Neuronal stem cell (in vitro differentiated cells): Measurements from ENCODE around the gene AMMECR1.

Experiments used
- DNase-seq: peaks from one replicate; pipeline ENCODE4 v3.0.0-alpha.2; 2013; ENCODE audit warnings: low spot score
- H2AFZ ChIP-seq: one replicate; pipeline ENCODE4 v1.6.1; 2013; ENCODE audit warnings: mild to moderate bottlenecking, low read length, inconsistent platforms
- H2AK5ac ChIP-seq: 2 replicates; pipeline ENCODE4 v1.6.1; 2013; ENCODE audit warnings: low read depth, mild to moderate bottlenecking, inconsistent platforms, low read length, moderate library complexity, mixed read lengths
- H2BK120ac ChIP-seq: 2 replicates; pipeline ENCODE4 v1.6.1; 2013; ENCODE audit warnings: low read depth, mild to moderate bottlenecking, inconsistent platforms, low read length, moderate library complexity, mixed read lengths
- H2BK12ac ChIP-seq: one replicate; pipeline ENCODE4 v1.6.1; 2013; ENCODE audit warnings: low read length, inconsistent platforms
- H2BK15ac ChIP-seq: 2 replicates; pipeline ENCODE4 v1.6.1; 2013; ENCODE audit warnings: mild to moderate bottlenecking, low read length, inconsistent platforms, mixed read lengths
- H2BK5ac ChIP-seq: one replicate; pipeline ENCODE4 v1.6.1; 2013; ENCODE audit warnings: inconsistent platforms, mild to moderate bottlenecking, low read length, moderate library complexity
- H3K14ac ChIP-seq: one replicate; pipeline ENCODE4 v1.6.1; 2013; ENCODE audit warnings: low read length, inconsistent platforms
- H3K18ac ChIP-seq: 2 replicates; pipeline ENCODE4 v1.6.1; 2013; ENCODE audit warnings: low read length, inconsistent platforms
- H3K23ac ChIP-seq: 2 replicates; pipeline ENCODE4 v1.6.1; 2013; ENCODE audit warnings: low read depth, mild to moderate bottlenecking, mixed read lengths, low read length, inconsistent platforms; ENCODE audit not compliant: poor library complexity
- H3K27ac ChIP-seq: replicated peaks from 3 replicates; pipeline ENCODE4 v1.5.1; 2013; ENCODE audit warnings: low read length, inconsistent platforms
- H3K27me3 ChIP-seq, 3 experiments: 2 replicates each; pipeline ENCODE4 v1.6.1; 2013; ENCODE audit warnings: low read length in 3 of 3, mild to moderate bottlenecking in 2 of 3, inconsistent platforms in 1 of 3, low read depth in 1 of 3, mixed read lengths in 1 of 3, moderate library complexity in 1 of 3; ENCODE audit not compliant: control insufficient read depth in 3 of 3, insufficient read depth in 3 of 3
- H3K36me3 ChIP-seq, 2 donors: replicated peaks in 1 of 2; 2 replicates each; pipeline ENCODE4 v1.6.1; 2013; ENCODE audit warnings: low read length in 2 of 2; ENCODE audit not compliant: control insufficient read depth in 2 of 2, insufficient read depth in 2 of 2
- H3K4ac ChIP-seq: 2 replicates; pipeline ENCODE4 v1.6.1; 2013; ENCODE audit warnings: inconsistent platforms, mild to moderate bottlenecking, low read length, moderate library complexity
- H3K4me1 ChIP-seq, 2 donors: 1 replicate in 1 of 2; 2 replicates in 1 of 2; pipeline ENCODE4 v1.6.1; 2013; ENCODE audit warnings: low read length in 2 of 2, low read depth in 1 of 2; ENCODE audit not compliant: control insufficient read depth in 2 of 2, insufficient read depth in 1 of 2
- H3K4me2 ChIP-seq: one replicate; pipeline ENCODE4 v1.6.1; 2013; ENCODE audit warnings: mild to moderate bottlenecking, low read length, inconsistent platforms; ENCODE audit not compliant: insufficient read depth, poor library complexity, severe bottlenecking
- H3K4me3 ChIP-seq, 2 donors: 2 replicates each; pipeline ENCODE4 v1.5.1; 2013; ENCODE audit warnings: low read length in 2 of 2, mild to moderate bottlenecking in 2 of 2, inconsistent platforms in 1 of 2, moderate library complexity in 1 of 2
- H3K79me1 ChIP-seq: one replicate; pipeline ENCODE4 v1.6.1; 2013; ENCODE audit warnings: low read depth, mild to moderate bottlenecking, inconsistent platforms, low read length, moderate library complexity
- H3K9ac ChIP-seq: one replicate; pipeline ENCODE4 v1.6.1; 2013; ENCODE audit warnings: mild to moderate bottlenecking, low read depth, low read length, inconsistent platforms; ENCODE audit not compliant: poor library complexity
- H3K9me3 ChIP-seq, 2 donors: replicated peaks in 1 of 2; 2 replicates each; pipeline versions ENCODE3 to v1.6.1; 2013; ENCODE audit warnings: low read length in 2 of 2, mild to moderate bottlenecking in 2 of 2, inconsistent platforms in 1 of 2, low read depth in 1 of 2, mixed read lengths in 1 of 2, moderate library complexity in 1 of 2; ENCODE audit not compliant: control insufficient read depth in 2 of 2, insufficient read depth in 1 of 2
- H4K8ac ChIP-seq: one replicate; pipeline ENCODE4 v1.6.1; 2013; ENCODE audit warnings: low read depth, mild to moderate bottlenecking, inconsistent platforms, low read length, moderate library complexity
- H4K91ac ChIP-seq: one replicate; pipeline ENCODE4 v1.6.1; 2013; ENCODE audit warnings: low read length, low read depth, mild to moderate bottlenecking, inconsistent platforms; ENCODE audit not compliant: poor library complexity
- WGBS, 2 donors: extraction: QIAGEN DNeasy Blood & Tissue Kit; methylation state at CpG; one replicate each; pipeline ENCODE4 v1.1.7; 2013; ENCODE audit warnings: missing lambda C conversion rate in 2 of 2, mixed read lengths in 1 of 2; ENCODE audit not compliant: insufficient read length in 2 of 2, insufficient replicate concordance in 1 of 2; ENCODE audit errors: extremely low coverage in 2 of 2; 5-methylcytosine and 5-hydroxymethylcytosine counted together

The AMMECR1 gene

DNA sequence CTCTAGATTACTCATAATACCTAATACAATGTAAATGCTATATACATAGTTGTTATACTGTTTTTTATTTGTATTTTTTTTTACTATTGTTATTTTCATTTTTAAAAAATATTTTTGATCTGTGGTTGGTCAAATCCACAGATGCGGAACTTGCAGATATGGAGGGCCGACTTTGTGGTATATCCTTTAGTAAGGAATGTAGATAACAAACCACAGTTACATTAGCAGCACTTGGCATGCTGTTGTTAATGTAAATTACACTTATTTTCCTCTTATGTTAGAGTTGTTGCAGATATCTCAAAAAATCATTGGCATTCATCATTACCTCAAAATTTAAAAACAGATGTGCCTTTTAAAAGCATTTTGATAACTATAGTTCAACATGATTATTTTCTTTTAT, 164.0 kb downstream of the AMMECR1 start:
- no peak overlapping the region for H2BK12ac ChIP-seq
- H3K4ac ChIP-seq, result no peak overlapping the region
- H2AFZ ChIP-seq, result no peak overlapping the region
- H3K14ac ChIP-seq, result no peak overlapping the region
- no peak overlapping the region for H2AK5ac ChIP-seq
- no peak overlapping the region for H3K4me3 ChIP-seq
- no peak overlapping the region for H3K9ac ChIP-seq
- H3K36me3 ChIP-seq, result peaks cover 0 to 4% of the 10 kb centered on the region in 2 donors
- WGBS, 2 donors, result no CpG with 5 or more reads among the region's 2 CpGs
- H3K79me1 ChIP-seq, result no peaks in the 10 kb centered on the region
- H3K27me3 ChIP-seq, result no peaks in the 10 kb centered on the region
- H2BK120ac ChIP-seq, result no peak overlapping the region
- H4K91ac ChIP-seq, result no peak overlapping the region
- no peak overlapping the region for H3K27ac ChIP-seq
- no peak overlapping the region for H2BK5ac ChIP-seq
- H3K9me3 ChIP-seq, result no peaks in the 10 kb centered on the region
- no peak overlapping the region for H4K8ac ChIP-seq
- no peak overlapping the region for H3K23ac ChIP-seq
- H3K4me1 ChIP-seq, result no peaks in the 10 kb centered on the region
- H3K18ac ChIP-seq, result no peak overlapping the region
- no peak overlapping the region for H3K4me2 ChIP-seq
- DNase-seq, result no peak
- H2BK15ac ChIP-seq, result no peak overlapping the region

DNA sequence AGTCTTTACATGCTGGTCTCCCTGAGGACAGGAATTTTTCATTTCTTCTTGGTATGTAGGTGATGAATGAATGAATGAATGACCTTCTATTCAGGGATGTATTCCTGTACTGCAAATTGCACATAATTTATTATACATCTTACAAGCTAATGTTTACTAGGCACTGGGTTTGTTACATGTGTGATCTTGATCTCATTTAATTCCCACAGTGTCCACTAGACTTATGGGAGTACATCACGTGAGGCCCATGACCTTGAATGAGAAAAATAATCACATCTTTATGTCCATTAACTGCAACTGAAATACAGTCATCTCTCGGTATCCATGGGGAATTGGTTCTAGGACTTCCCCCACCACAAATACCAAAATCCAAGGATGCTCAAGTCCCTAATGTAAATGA, 164.6 kb downstream of the AMMECR1 start:
- no peak overlapping the region for H3K23ac ChIP-seq
- no peak overlapping the region for H3K9ac ChIP-seq
- H2BK12ac ChIP-seq, result no peak overlapping the region
- no peak overlapping the region for H3K4me2 ChIP-seq
- H2AFZ ChIP-seq, result no peak overlapping the region
- no peak overlapping the region for H2AK5ac ChIP-seq
- H3K9me3 ChIP-seq, result no peaks in the 10 kb centered on the region
- H3K4me1 ChIP-seq, result no peaks in the 10 kb centered on the region
- no peak for DNase-seq
- H4K91ac ChIP-seq, result no peak overlapping the region
- H2BK5ac ChIP-seq, result no peak overlapping the region
- H3K36me3 ChIP-seq, result peaks cover 0 to 4% of the 10 kb centered on the region in 2 donors
- no peak overlapping the region for H4K8ac ChIP-seq
- no peaks in the 10 kb centered on the region for H3K79me1 ChIP-seq
- no peaks in the 10 kb centered on the region for H3K27me3 ChIP-seq
- no peak overlapping the region for H3K18ac ChIP-seq
- no peak overlapping the region for H3K4ac ChIP-seq
- no peak overlapping the region for H3K4me3 ChIP-seq
- H2BK120ac ChIP-seq, result no peak overlapping the region
- H3K27ac ChIP-seq, result no peak overlapping the region
- WGBS, 2 donors, result no CpG with 5 or more reads among the region's 2 CpGs
- no peak overlapping the region for H2BK15ac ChIP-seq
- no peak overlapping the region for H3K14ac ChIP-seq

DNA sequence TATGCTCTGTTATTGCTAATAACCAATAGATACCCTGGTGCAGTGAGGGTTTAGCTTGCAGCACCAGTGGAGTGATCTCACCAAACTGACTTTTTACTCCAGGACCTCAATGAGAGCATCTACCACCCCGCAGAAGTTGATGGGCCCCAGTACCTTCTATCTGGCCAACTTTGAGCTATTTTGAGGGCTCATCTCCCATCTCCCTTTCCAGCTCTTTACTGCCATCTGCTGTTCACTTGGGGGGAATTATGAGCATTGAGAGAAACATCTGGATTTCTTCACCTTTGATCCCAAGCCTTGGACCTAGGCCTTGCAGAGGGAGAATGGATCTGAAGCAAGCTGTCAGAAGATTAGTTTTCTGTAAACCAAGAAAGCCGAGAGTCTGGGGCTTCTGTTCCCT, 171.4 kb downstream of the AMMECR1 start:
- H3K18ac ChIP-seq, result no peak overlapping the region
- H2AFZ ChIP-seq, result no peak overlapping the region
- peak; percentile 31 for DNase-seq
- no peak overlapping the region for H2BK120ac ChIP-seq
- H3K4me3 ChIP-seq, result no peak overlapping the region
- peaks cover 5 to 8% of the 10 kb centered on the region in 2 donors for H3K4me1 ChIP-seq
- no peak overlapping the region for H3K4ac ChIP-seq
- H4K8ac ChIP-seq, result no peak overlapping the region
- H3K4me2 ChIP-seq, result no peak overlapping the region
- peaks cover 0 to 7% of the 10 kb centered on the region in 2 donors for H3K36me3 ChIP-seq
- H3K9ac ChIP-seq, result no peak overlapping the region
- no peak overlapping the region for H4K91ac ChIP-seq
- no peak overlapping the region for H2AK5ac ChIP-seq
- no peak overlapping the region for H2BK12ac ChIP-seq
- no peak overlapping the region for H2BK5ac ChIP-seq
- no peaks in the 10 kb centered on the region for H3K27me3 ChIP-seq
- H2BK15ac ChIP-seq, result no peak overlapping the region
- H3K79me1 ChIP-seq, result no peaks in the 10 kb centered on the region
- H3K23ac ChIP-seq, result no peak overlapping the region
- WGBS, 2 donors, result no CpG with 5 or more reads among the region's 2 CpGs
- H3K9me3 ChIP-seq, result no peaks in the 10 kb centered on the region
- H3K14ac ChIP-seq, result no peak overlapping the region
- H3K27ac ChIP-seq, result no peak overlapping the region

DNA sequence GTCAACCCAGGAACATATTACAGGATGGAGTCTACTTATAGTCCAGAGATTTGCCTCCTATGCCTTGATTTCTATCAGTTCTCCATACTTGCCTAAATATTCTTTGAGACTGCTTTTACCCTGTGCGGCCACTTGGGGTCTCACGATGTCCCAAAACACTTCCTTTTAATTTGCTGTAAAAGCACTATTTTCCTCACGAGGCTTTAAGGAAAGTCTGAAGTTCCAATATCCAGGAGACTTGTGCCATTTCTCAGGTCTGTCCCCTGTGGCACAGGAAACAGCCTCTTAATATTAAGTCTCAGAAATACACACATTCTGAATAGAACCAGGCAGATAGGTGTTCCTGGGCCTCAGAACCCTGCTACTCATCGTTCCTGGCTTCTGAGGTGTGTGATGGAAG, 172.0 kb downstream of the AMMECR1 start:
- no peak overlapping the region for H2BK15ac ChIP-seq
- DNase-seq, result no peak
- H3K36me3 ChIP-seq, result peaks cover 0 to 7% of the 10 kb centered on the region in 2 donors
- H3K9me3 ChIP-seq, result no peaks in the 10 kb centered on the region
- no peak overlapping the region for H2BK5ac ChIP-seq
- no peak overlapping the region for H2AFZ ChIP-seq
- no peaks in the 10 kb centered on the region for H3K27me3 ChIP-seq
- no peak overlapping the region for H3K18ac ChIP-seq
- WGBS, 2 donors, result no CpG with 5 or more reads among the region's 4 CpGs
- peaks cover 5 to 8% of the 10 kb centered on the region in 2 donors for H3K4me1 ChIP-seq
- H3K14ac ChIP-seq, result no peak overlapping the region
- H4K91ac ChIP-seq, result no peak overlapping the region
- H2BK12ac ChIP-seq, result no peak overlapping the region
- H3K4me2 ChIP-seq, result no peak overlapping the region
- no peaks in the 10 kb centered on the region for H3K79me1 ChIP-seq
- H3K27ac ChIP-seq, result no peak overlapping the region
- H2AK5ac ChIP-seq, result no peak overlapping the region
- no peak overlapping the region for H4K8ac ChIP-seq
- H3K23ac ChIP-seq, result no peak overlapping the region
- H2BK120ac ChIP-seq, result no peak overlapping the region
- H3K4me3 ChIP-seq, result no peak overlapping the region
- no peak overlapping the region for H3K9ac ChIP-seq
- H3K4ac ChIP-seq, result no peak overlapping the region
